DMS53 treated with DMSO at 0.1 percent for 48 hours (cell line): Measurements from ENCODE around the gene SLC3A2.

ENCODE experiments used
- DNase-seq: peaks from one replicate; lab custom pipeline; 2025; ENCODE audit not compliant: unreplicated experiment; lab: John Stamatoyannopoulos, UW

Gene SLC3A2

GRCh38 chr11:62909107-62909894 lies 28.6 kb downstream of the SLC3A2 start:
- DNase-seq: peak; percentile 14

GRCh38 chr11:62910141-62910882 lies 29.6 kb downstream of the SLC3A2 start:
- DNase-seq: no peak

GRCh38 chr11:62911137-62912130 lies 30.7 kb downstream of the SLC3A2 start:
- no peak for DNase-seq

GRCh38 chr11:62912268-62912667 lies 31.6 kb downstream of the SLC3A2 start:
- no peak for DNase-seq

GRCh38 chr11:62914416-62914815 lies 33.7 kb downstream of the SLC3A2 start:
- no peak for DNase-seq

- DNase-seq: no peak
These were observed 37.3 kb downstream of the SLC3A2 start for GRCh38 chr11:62917906-62918502.

GRCh38 chr11:62918531-62918930 lies 37.8 kb downstream of the SLC3A2 start:
- DNase-seq: no peak

GRCh38 chr11:62919476-62919875 lies 38.8 kb downstream of the SLC3A2 start:
- no peak for DNase-seq

GRCh38 chr11:62919898-62920640 lies 39.4 kb downstream of the SLC3A2 start:
- no peak for DNase-seq

GRCh38 chr11:62921201-62921572 lies 40.5 kb downstream of the SLC3A2 start, which contains the start of gene CHRM1:
TSS of gene CHRM1 (minus strand) at chr11:62921363. CDS start at chr11:62911100, 10,263 bp downstream.
- no peak for DNase-seq

- DNase-seq: no peak
These were observed 41.0 kb downstream of the SLC3A2 start for GRCh38 chr11:62921573-62922188.

GRCh38 chr11:62922189-62922589 lies 41.5 kb downstream of the SLC3A2 start:
- no peak for DNase-seq

- DNase-seq: no peak
These were observed 42.1 kb downstream of the SLC3A2 start for GRCh38 chr11:62922653-62923431.

GRCh38 chr11:62923601-62924411 lies 43.1 kb downstream of the SLC3A2 start:
- no peak for DNase-seq

GRCh38 chr11:62925308-62925707 lies 44.6 kb downstream of the SLC3A2 start:
- no peak for DNase-seq

- DNase-seq: no peak
These were observed 45.3 kb downstream of the SLC3A2 start for GRCh38 chr11:62925745-62926679.
